GM18867 (cell line): ENCODE results near the gene JAG1.

Experiments used
- ATAC-seq: cut with Tn5 transposase; IDR thresholded peaks from one replicate; pipeline ENCODE4 v1.9.1; 2021; ENCODE audit warnings: mild to moderate bottlenecking, moderate library complexity; ENCODE audit not compliant: unreplicated experiment

JAG1 gene

DNA sequence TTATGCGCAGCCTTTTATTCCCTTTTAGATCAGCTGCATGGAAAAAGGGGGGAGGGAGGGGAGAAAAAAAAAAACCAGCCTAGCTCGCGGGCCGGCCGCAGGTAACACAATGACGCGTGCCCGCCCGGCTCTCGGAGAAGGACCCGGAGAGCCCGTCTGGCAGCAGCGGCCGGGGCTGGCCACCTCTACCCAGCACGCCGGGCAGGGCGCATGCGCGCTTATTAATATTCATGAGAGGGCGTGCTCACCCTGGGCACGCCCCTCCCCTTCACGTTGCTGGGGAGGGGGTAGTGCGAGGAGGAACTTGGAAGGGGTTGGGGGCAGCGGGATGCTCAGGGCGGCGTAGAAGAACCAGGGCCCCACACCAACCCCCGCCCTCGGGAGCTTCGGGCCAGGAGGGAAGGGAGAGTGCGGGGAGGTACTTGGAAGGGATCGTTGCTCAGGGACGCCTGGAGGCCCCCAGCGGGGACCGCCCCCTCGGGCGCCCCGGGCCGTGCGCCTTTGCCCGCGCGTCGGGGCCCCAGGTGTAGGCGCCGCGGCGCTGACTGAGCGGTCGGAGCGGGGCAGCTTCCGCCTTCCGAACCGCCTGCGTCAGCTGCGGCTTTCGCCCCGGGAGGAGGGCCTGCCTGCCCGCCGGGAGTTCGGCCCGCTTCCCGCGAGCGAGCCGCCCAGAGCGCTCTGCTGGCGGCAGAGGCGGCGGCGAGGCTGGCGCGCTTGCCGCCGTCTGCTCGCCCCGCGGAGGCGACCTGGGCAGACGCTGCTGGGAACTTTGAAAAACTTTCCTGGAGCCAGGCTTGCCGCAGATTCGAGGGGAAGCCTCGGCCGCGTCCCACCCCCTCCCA, at the start of gene JAG1:
Gene JAG1 (minus strand): TSS at position 158 of the 842 bp plus-strand sequence. CDS start 469 bp downstream, outside the sequence.
- peak; percentile 61 for ATAC-seq

DNA sequence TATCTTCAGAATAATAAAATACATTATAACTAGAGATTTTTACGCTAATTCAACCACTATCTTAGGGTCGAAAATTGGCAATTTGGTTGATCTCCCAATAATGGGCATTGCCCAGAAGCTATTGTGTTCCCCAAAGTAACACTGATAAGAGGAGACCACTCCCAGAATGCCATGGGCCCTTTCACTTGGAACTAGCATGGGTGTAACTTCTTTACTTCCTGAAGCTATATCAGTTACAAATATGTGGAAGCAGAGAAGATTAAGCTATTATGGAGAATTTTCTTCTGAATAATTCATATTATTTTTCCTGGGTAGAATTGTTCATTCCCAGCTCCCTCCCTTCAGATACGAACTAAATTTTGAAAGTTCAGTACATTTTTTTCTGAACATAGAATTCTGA, 48.2 kb upstream of the JAG1 start:
- no peak for ATAC-seq

DNA sequence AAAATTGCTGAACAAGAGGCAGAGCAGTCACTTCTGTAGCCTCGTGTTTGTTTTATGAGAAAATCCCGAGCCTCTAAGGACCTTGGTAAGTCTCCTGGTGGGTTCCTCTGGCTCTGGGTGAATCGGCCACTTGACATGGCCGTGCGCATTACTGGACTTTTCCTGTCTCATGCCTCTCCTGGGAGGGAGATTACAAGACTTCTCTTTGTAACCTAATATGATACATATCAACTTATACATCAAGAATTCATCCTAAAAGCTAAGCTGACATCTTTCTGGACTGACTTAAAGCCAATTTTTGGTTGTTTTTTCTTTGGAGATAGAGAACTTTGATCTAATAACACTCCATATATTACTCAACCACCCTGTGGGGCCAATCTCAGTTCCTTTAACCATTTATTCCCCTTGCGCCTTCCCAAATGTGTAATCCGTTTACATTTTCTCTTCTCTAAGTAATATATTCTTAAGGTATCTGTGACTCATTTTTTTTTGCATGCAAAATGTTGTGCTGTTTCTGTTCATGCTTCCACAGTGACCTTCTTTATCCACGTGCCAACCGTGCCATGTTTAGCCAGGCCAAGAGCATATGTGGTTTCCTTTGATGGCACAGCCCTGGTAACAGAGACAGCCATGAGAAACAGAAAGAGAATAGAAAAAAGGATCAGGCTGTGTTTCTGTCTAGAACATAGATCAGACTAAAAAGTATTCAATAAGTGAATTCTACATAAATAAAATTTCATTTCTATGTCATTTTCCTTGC, 47.5 kb upstream of the JAG1 start:
- ATAC-seq, result no peak

DNA sequence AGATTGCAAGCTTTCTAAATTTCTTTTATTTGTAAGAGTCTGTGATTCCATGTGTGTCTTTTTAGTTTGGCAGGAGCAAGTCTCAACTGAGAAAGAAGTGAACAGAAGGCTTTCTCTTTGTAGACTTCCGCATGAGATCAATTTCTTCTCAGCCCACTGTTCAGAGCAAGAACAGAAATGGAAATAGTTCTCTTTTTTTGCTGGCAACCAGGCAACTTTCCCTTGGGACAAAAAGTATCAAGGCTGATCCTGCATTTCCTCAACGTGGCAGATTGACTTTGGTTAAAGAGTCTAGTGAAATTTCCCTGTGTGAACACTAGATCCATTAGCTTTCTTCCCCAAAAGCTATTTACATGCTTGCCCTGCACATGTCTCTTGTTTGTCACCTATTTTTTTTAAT, 46.8 kb upstream of the JAG1 start:
- ATAC-seq, result no peak

DNA sequence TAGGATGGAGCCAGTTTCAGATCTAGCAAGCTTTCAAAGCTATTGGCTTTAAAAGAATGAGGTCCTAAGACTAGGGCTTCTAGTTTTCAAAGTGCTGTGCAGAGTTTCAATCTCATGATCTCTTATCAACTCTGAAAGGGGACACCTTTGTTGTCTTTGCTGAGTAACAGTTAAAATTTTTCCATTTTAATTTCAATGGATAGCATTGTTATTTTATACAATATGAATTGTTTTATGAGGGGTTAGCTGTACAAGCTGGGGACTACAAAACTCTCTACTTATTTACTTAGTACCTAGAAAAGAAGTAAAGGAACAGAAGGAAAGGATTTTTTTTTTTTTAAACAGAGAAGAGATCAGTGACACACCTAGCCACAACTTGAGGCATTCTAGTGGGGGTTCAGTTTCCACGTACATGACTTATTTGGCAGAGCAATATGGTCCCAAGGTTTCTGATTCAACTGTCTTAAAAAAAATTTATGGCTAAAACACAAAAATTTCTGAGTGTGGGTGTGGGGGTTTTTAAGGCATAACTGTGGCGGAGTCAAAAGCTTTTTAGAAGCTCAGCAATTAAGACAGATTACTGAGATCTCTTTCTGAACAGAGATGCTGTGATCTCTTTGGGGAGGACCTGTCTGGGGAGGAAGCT, 46.1 kb upstream of the JAG1 start:
- no peak for ATAC-seq

DNA sequence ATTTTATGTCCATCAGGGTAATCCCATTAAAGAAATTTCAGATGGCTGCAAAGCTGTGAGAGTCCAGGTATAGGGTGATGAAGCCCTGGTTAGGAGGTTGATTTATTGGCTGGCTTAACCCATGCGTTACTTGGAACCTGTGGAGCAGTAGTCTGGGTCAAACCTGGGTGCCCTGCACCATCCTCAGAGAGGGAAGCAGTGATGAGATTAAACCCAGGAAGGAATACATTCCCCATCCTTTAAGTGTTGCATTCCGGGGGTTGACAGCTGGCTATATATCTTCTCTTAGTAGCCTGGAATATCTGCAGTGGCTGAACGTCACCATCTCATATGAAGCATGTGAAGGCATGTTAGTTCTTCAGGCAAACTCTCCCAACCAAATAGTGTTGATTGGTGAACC, 44.9 kb upstream of the JAG1 start:
- no peak for ATAC-seq

DNA sequence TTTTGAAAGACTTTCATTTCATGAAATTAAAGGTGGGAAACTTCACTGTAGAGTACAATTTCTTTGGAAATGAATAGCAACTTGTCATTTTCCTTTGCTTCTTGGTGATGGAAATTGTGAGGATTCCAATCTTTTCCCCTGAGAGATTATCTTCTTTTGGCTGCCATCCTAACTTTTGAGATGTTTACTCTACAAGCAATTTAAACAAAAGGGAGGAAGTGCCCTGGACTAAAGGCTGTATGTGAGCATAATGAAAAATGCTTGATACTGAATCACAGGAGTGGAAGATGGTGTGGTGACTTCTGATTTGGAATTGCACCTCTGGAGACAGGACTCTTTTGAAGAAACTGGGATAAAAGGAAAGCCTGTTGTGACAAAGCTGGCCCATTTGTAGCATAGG, 43.1 kb upstream of the JAG1 start:
- no peak for ATAC-seq

DNA sequence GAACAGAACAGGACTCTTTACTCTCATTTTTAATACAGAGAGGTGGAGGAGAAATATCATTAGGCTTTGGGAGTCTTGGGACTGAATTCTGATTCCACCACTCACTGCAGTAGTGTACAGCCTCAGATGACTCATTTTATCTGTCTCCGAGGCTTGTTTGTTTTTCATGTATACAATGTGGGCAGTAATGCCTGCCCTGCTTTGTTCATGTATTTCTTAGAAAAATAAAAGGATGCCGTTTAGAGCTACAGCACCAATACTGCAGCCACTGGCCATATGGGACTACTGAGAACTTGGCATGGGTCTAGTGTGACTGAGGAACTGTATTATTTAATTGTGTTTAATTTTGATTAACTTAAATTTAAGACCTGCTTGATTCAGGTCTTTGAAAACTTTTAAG, 41.2 kb upstream of the JAG1 start:
- no peak for ATAC-seq

DNA sequence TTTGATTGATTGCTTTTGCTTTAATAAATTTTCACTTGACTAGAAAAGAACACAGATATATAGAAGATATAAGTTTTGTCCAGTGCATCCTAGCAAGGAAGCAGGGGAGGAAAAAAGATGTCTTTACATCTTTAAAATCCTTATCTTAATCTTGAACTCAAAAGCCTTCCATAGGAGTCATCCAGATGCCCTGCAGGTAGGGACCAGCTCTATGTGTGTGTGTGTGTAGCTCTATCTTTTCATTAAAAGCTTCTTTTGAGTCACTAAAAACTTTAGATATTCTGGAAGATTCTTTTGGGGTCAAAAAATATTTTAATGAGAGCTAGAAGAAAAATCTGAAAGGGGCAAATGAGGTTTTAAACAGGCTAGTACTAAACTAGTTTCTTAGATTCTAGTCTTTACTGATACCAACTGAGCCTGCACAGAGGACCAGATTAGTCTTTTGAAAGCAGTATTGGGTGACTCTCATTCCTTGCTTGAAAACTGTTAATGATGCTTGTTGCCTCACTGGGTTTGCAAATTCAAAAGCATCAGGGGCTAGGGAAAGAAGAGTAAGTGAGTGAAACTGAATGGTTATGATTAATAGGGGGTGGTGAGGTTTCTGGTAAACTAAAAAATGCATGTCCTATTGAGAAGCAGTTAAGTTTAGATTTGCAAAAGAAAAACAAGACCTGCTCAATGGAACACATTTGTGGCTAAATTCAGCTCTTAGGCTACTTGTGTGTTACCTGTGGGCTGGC, 40.6 kb upstream of the JAG1 start:
- no peak for ATAC-seq

DNA sequence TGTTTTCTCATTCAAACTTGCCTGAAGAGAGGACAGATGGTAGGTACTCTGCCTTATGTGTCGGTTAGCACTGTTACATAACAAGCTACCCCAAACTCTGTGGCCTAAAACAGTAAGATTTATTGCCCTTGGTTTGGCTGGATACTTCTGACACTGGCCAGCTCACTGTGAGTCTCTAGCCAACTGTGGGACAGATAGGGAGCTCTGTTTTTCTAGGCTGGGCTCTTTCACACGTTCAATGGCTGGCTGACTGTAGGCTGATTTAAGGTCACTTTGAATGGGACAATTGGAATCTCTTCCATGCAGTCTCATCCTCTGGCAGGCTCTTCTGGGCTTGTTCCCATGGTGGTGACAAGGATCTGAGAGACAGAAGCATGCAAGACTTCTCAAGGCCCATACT, 39.4 kb upstream of the JAG1 start:
- ATAC-seq, result no peak

DNA sequence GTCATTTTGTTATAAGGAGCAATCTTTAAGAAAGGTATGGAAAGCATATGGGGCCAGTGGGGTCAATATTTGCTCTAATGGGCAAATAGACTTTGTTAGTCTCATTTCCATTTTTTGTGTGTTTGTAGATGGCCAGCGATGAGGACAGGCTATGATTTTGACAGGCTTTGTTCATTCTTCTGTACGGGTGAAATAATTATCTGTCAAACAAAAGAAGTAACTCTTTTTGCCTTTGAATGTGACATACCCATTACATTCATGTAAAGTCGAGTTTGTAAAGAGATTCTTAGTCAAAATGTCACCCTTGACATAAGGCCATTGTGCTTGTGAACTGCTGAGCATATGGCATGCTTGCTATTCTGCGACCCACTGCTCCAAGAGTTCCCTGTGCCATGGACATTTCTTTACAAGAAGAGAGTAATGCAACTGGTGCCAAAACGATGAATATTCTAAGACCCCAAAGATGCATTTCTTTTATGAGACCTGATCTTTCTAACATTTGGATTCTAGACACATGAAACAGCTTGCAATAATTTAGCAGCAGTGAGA, 38.2 kb upstream of the JAG1 start:
- ATAC-seq, result no peak

DNA sequence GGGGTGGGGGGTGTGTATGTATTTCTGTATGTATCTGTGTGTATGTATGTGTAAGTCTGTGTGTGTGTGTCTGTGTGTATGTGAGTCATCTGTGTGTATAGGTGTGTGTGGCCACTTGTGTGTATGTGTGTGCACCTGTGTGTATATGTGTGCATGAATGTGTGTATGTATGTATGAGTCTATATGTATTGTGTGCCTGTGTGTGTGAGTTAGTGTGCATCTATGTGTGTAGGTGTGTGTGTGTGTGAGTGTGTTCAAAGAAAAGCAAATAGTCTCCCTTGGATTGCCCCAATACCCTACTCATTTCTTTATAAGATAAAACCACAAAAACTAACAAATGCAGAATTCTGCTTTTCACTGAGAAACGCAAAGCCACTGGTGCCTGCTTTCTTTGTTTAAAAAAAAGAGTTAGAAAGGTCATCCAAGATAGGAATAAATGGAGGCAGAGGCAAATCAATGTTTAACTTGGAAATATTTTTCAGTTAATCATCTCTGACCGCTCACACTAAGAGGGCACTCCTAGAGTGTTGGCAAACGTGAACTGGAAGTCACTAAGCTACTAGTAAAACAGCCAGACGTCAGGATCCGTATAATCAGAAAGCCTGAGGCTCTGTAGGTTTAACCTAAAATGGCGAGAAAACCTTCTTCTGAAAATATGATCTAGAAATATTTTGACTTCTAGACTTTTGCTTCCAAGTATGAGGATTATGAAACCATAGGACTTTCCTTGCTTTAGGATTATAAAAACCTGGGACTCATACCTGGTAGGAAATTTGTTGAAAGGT, 37.4 kb upstream of the JAG1 start:
- no peak for ATAC-seq

DNA sequence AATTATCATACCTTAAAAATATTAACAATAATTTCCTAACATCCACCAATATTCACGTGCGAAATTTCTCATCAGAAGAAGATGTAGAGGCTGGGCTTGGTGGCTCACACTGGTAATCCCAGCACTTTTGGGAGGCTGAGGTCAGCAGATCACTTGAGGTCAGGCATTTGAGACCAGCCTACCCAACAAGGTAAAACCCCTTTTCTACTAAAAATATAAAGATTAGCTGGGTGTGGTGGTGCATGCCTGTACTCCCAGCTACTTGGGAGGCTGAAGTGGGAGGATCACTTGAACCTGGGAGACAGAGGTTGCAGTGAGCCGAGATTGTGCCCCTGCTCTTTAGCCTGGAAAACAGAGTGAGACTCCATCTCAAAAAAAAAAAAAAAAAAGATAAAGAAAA, 36.1 kb upstream of the JAG1 start:
- no peak for ATAC-seq

DNA sequence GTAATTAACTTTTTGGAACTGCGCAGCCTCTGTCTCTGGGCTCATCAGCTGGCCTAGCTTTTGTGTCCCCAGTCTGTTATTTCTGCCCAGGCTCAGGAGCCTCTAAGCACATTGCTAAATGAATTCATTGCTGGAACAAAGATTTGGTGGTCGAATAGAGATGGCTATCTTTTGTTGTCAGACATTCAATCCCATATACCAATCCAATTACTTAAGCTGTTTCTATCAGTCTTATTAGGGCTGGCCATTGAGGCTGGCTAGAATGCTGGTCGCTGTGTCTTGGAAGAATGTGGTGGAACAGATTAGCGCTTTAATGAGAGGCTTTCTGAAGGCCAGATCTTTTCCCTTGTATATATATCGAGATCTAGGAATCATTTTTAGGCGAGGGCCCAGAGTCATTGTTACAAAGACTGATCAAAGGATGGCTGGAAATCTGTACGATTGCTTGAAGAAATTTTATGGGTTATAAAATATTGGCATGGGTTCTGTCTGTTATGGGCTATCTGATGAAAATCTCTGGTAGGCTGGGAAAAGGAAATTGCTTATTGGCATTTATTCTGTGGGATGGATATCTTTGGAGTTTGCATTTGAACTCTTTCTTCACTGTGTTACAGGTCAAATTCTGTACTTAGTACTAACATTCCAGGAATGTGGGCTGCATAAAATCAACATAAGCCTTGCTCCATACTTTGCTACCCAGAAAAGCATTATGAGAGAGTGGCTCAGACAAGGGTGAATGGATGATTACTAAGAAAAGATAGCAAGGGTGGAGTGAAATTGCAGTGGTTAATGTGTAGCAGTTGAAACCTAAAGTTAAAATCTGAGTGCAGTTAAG, 34.8 kb upstream of the JAG1 start:
- no peak for ATAC-seq

DNA sequence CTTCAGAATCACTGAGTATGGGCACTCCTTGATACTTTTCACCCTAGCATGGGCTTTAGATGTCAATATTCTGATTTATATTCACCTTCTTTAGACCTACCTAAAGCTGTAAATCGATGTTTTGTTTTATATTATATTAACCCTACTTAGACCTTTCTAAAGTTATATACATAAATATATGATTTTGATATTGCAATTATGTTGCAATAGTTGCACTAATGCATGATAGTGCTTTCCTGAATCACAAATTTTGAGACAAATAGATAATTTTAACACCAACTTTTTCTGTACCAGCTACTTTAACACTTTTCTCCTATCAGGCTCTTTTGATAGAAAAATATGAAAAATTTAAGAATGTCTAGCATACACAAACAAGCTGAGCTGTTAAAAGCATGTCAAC, 34.0 kb upstream of the JAG1 start:
- no peak for ATAC-seq

DNA sequence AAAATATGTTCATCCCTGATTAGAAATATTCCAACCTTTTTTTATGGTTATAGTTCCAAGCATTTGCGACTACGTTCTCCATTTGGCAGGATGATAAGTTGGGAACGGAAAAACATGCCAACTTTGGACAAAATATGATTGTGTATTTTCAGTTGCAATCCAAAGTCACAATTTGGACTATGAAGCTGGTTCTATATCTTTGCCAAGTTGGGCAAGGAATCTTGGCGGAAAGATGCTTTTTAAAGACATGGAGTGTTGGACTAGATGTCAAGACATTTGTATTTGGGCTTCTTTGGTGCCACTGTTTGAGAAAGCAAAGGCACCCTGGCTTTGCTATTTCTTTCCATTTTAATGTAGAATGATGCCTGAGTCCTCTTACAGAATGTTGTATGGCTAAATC, 33.3 kb upstream of the JAG1 start:
- no peak for ATAC-seq

DNA sequence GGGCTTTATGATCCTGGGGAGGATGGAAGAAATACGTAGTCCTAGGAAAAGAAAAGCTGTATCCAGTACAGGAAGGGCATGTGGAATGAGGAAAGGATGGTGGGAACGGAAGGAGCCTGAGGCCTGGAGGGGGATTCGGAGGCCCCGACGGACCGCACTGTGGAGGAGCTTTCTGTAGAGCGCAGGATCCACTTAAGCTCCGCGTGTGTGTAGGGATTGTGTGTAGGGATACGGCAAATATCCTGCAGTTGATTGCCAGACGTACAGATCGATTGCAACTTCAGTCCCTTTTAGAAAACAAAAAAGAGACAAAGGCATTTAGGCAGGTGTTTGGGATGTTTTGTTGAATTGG, 32.6 kb upstream of the JAG1 start:
- no peak for ATAC-seq

DNA sequence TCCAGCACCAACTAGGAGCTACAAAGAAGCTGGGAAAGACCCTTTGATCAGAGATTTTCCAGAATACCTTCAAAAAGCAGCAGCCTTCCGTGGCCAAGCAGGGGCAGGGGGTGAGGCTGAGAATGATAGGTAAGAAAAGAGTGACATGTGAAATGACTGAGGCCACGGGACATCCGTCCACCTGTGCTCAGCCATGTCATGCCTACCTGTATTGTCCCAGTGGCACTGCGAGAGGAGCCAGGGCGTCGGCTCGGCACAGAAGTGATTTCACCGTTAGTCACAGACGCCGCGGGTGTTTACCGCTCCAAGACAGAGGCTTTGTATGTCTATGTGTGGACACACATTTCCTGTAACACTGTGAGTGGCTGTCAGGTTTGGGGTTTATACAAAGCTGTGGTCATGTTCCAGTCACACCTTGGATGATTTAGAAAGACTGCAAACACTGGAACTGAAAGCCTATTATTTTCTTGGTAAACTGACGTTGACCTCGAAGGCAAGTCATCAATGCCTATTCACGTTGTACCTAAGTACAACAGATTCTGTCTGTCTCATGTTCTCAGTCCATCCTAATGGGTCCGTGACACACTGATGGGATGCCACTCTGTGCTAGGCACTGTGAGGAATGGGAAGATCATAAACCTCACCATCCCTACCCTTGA, 32.1 kb upstream of the JAG1 start:
- ATAC-seq, result no peak

DNA sequence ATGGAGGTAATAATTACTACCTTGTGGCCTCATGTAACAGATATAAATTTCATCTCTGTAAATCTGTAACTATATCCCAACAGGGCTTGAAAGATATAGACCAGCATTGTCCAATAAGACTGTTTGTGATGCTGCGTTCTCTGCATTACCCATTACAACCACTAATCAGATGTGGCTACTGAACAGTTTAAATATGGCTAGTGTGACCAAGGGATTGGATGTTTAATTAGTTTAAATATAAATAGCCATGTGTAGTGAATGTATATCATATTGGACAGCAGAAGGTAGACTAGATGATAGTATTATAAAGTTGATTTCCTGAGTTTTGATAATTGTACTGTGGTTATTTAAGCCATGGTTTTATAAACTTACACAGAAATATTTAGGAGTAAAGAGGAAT, 27.8 kb upstream of the JAG1 start:
- no peak for ATAC-seq
